ENCODE results near the gene ARID4A.

The ARID4A gene

DNA sequence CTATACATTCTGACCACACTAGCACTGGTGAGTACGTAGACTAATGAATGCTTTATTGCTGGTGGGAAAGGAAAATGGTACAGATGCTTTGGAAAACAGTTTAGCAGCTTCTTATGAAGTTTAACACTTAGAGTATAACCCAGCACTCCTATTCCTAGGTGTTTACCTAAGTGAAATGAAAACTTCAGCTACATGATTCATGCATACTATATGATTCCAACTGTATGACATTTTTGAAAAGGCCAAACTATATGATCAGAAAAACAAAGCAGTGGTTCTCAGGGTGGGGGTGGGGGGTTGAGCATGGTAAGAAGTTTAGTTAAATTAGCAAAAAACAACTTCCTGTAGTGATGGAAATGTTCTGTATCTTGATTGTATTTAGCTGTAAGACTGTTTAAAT lies 22.1 kb upstream of the ARID4A start:
- H3K4me3 ChIP-seq (ENCODE audit: low read depth, low read length): no peak overlapping the region
- H3K9me3 ChIP-seq (ENCODE audit: control insufficient read depth, insufficient read depth, low read depth, low read length): no peaks in the 10 kb centered on the region
- H3K4me1 ChIP-seq (ENCODE audit: control insufficient read depth, insufficient read depth, low read length): no peaks in the 10 kb centered on the region
- H3K27me3 ChIP-seq (ENCODE audit: control insufficient read depth, insufficient read depth, low read length): no peaks in the 10 kb centered on the region
- H3K36me3 ChIP-seq (ENCODE audit: control insufficient read depth, insufficient read depth, low read length): peaks cover 67% of the 10 kb centered on the region
- no peak overlapping the region for H3K27ac ChIP-seq (ENCODE audit: low read depth, low read length)
- no peak overlapping the region for H3K9ac ChIP-seq (ENCODE audit: low read length)

DNA sequence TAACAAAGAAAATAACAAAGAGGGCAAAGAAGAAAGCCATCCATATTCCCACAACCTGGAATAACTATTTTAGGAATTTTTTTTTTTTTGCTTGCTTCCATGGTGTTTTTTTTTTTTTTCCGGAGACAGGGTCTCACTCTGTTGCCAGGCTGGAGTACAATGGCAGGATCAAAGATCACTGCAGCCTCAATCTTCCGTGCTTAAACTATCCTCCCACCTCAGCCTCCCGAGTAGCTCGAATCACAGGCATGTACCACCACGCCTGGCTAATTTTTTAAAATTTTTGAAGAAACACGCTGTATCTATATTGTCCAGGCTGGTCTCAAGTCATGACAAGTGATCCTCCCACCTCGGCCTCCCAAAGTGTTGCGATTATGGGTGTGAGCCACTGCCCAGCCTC lies 20.2 kb upstream of the ARID4A start:
- no peaks in the 10 kb centered on the region for H3K27me3 ChIP-seq (ENCODE audit: control insufficient read depth, insufficient read depth, low read length)
- no peak overlapping the region for H3K9ac ChIP-seq (ENCODE audit: low read length)
- H3K27ac ChIP-seq (ENCODE audit: low read depth, low read length): no peak overlapping the region
- peaks cover 59% of the 10 kb centered on the region for H3K36me3 ChIP-seq (ENCODE audit: control insufficient read depth, insufficient read depth, low read length)
- H3K9me3 ChIP-seq (ENCODE audit: control insufficient read depth, insufficient read depth, low read depth, low read length): no peaks in the 10 kb centered on the region
- no peaks in the 10 kb centered on the region for H3K4me1 ChIP-seq (ENCODE audit: control insufficient read depth, insufficient read depth, low read length)
- H3K4me3 ChIP-seq (ENCODE audit: low read depth, low read length): no peak overlapping the region

DNA sequence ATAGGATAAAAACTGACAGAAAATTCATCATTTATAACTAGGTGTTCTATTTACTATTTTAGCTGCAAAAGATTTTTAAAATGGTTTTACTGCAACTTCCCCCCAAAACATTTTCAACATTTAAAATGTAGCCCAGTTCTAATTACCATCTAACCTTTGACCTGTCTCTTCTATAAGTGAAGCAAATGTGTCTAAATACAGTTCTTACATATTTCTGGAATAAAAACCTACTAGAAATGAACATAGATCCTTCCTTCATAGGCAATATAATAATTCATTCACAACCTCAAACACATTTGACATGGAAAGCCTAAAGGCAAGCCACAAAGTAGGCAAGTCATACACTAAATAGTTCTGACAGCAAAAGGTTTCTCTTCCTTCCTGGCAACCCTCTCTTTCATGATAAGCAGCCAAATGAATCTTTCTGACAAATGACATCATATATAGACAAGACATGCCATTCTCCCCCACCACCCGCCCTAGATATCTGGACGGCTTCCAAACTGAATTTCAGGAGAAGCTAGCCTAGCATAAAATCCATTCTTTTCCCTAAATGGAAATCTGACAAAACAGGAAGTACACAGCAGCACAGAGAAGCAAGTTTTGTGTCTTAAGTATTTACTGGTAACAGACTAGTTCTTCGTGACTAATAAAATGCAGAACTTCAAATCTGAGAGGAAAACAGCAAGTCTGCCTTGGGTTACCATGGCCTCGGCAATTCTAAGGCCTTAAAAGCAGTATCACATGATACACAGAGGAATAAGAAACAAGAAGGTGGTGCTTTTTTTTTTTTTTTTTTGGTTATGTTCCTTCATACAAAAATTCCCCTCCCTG lies 17.2 kb upstream of the ARID4A start:
- H3K9me3 ChIP-seq (ENCODE audit: control insufficient read depth, insufficient read depth, low read depth, low read length): no peaks in the 10 kb centered on the region
- no peak overlapping the region for H3K4me3 ChIP-seq (ENCODE audit: low read depth, low read length)
- H3K4me1 ChIP-seq (ENCODE audit: control insufficient read depth, insufficient read depth, low read length): no peaks in the 10 kb centered on the region
- H3K9ac ChIP-seq (ENCODE audit: low read length): peak overlapping the region; percentile 26
- no peak overlapping the region for H3K27ac ChIP-seq (ENCODE audit: low read depth, low read length)
- no peaks in the 10 kb centered on the region for H3K27me3 ChIP-seq (ENCODE audit: control insufficient read depth, insufficient read depth, low read length)
- peaks cover 69% of the 10 kb centered on the region for H3K36me3 ChIP-seq (ENCODE audit: control insufficient read depth, insufficient read depth, low read length)

DNA sequence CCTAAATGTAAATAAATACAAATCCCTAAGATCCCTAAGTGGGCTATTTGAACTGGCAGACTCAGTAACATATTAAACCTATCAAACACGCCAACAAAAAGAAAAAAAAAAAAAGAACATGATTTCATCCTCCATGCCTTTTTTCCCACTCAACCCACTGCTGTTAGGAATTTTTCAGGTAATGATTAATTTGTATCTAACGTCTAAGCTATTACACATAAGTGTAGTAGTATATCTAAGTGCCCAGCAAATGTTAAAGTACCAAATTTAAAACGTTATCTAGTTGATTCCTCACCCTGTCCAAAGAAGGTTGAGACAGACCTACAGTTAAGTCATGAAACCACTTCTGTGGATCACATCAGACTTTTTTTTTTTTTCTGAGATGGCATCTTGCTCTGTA lies 16.4 kb upstream of the ARID4A start:
- H3K36me3 ChIP-seq (ENCODE audit: control insufficient read depth, insufficient read depth, low read length): peaks cover 75% of the 10 kb centered on the region
- H3K9ac ChIP-seq (ENCODE audit: low read length): no peak overlapping the region
- H3K27me3 ChIP-seq (ENCODE audit: control insufficient read depth, insufficient read depth, low read length): no peaks in the 10 kb centered on the region
- no peaks in the 10 kb centered on the region for H3K4me1 ChIP-seq (ENCODE audit: control insufficient read depth, insufficient read depth, low read length)
- no peak overlapping the region for H3K27ac ChIP-seq (ENCODE audit: low read depth, low read length)
- H3K4me3 ChIP-seq (ENCODE audit: low read depth, low read length): no peak overlapping the region
- no peaks in the 10 kb centered on the region for H3K9me3 ChIP-seq (ENCODE audit: control insufficient read depth, insufficient read depth, low read depth, low read length)

DNA sequence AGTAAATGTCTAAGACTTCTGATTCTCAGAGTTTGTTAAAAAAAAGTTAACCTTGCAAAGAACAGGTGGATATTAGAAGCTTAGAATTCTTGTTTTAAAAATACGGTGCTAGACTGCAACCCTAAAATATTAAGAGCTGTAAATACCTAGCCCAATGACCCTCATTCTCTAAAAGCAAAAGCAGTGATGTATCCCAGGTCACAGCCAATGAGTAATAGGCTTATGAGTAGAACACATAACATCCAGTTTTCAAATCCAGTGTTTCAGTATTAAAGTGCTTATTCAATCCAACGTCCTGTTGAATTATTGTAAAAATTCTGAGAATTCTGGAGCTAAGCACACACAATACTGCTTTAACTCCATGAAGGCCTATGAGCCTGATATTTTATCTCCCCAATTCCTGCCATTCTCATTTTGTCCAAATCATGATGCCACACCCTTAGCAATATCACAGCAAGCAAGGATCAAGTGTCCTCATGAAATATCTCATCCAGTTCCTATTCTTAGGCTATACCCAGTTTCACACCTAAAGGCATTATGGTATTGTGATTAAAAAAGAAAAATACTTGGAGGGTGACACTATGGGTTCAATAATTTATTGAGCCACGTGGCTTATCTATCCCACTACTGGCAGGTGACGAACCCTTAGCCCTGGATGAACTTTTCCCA lies 15.3 kb upstream of the ARID4A start:
- Histone ChIP-seq H3K9ac (ENCODE audit: low read length) (no peak overlapping the region), H3K27ac (ENCODE audit: low read depth, low read length) (no peak overlapping the region), H3K27me3 (ENCODE audit: control insufficient read depth, insufficient read depth, low read length) (no peaks in the 10 kb centered on the region), H3K4me3 (ENCODE audit: low read depth, low read length) (no peak overlapping the region), H3K9me3 (ENCODE audit: control insufficient read depth, insufficient read depth, low read depth, low read length) (no peaks in the 10 kb centered on the region), H3K36me3 (ENCODE audit: control insufficient read depth, insufficient read depth, low read length) (peaks cover 76% of the 10 kb centered on the region), H3K4me1 (ENCODE audit: control insufficient read depth, insufficient read depth, low read length) (no peaks in the 10 kb centered on the region)

DNA sequence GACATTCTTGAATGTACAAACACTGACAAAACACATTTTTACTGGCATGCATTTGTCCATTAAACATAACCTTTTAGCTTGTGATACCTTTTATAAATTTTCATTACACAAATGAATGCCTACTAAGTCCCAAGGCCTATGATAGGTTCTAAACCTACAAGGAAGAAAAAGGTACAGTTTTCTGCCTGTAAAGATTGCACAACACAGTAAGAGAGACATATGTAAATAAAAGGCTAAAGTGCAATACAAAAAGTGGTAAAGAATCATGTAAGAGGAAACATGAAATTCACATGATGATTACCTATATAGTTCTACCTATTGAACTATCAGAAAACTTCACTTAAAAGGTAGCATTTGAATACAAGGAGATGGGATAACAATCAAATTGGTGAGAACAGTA lies 14.6 kb upstream of the ARID4A start:
- Histone ChIP-seq H3K27me3 (ENCODE audit: control insufficient read depth, insufficient read depth, low read length) (no peaks in the 10 kb centered on the region), H3K27ac (ENCODE audit: low read depth, low read length) (no peak overlapping the region), H3K36me3 (ENCODE audit: control insufficient read depth, insufficient read depth, low read length) (peaks cover 76% of the 10 kb centered on the region), H3K9ac (ENCODE audit: low read length) (no peak overlapping the region), H3K4me1 (ENCODE audit: control insufficient read depth, insufficient read depth, low read length) (no peaks in the 10 kb centered on the region), H3K9me3 (ENCODE audit: control insufficient read depth, insufficient read depth, low read depth, low read length) (no peaks in the 10 kb centered on the region), H3K4me3 (ENCODE audit: low read depth, low read length) (no peak overlapping the region)

DNA sequence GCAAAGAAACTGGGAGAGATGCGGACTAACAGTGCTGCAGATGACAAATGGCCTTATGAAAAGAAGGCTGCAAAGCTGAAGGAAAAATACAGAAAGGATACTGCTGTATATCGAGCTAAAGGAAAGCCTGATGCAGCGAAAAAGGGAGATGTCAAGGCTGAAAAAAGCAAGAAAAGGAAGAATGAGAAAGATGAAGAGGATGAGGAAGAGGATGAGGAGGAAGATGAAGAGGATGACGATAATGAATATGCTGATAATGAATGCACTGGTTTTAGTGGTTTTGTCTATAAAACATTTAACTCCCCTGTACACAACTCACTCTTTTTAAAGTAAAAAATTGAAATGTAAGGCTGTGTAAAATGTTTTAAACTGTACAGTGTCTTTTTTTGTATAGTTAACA lies 13.2 kb upstream of the ARID4A start:
- Histone ChIP-seq H3K36me3 (ENCODE audit: control insufficient read depth, insufficient read depth, low read length) (peaks cover 79% of the 10 kb centered on the region), H3K4me3 (ENCODE audit: low read depth, low read length) (no peak overlapping the region), H3K27me3 (ENCODE audit: control insufficient read depth, insufficient read depth, low read length) (no peaks in the 10 kb centered on the region)

DNA sequence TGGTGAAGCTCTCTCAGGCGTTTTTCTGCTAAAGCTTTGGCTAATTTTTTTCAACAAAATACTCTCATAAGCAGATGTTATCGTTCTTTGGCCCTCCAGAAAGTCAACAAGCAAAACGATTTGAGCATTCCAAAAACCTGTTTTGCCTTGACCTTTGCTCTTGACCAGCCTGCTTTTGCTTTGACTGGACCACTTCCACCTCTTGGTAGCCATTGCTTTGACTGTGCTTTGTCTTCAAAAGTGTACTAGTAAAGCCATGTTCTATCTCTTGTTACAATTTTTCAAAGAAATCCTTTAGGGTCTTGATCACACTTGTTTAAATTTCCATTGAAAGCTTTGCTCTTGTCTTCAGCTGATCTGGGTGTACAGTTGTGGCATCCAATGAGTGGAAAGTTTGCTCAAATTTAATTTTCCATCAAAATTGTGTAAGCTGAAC lies 10.7 kb upstream of the ARID4A start:
- H3K4me3 ChIP-seq (ENCODE audit: low read depth, low read length): no peak overlapping the region
- peaks cover 91% of the 10 kb centered on the region for H3K36me3 ChIP-seq (ENCODE audit: control insufficient read depth, insufficient read depth, low read length)
- no peak overlapping the region for H3K9ac ChIP-seq (ENCODE audit: low read length)
- no peaks in the 10 kb centered on the region for H3K27me3 ChIP-seq (ENCODE audit: control insufficient read depth, insufficient read depth, low read length)
- no peaks in the 10 kb centered on the region for H3K4me1 ChIP-seq (ENCODE audit: control insufficient read depth, insufficient read depth, low read length)
- no peaks in the 10 kb centered on the region for H3K9me3 ChIP-seq (ENCODE audit: control insufficient read depth, insufficient read depth, low read depth, low read length)
- H3K27ac ChIP-seq (ENCODE audit: low read depth, low read length): no peak overlapping the region

More for the DNA sequence above, 13.2 kb upstream of the ARID4A start:
- H3K4me1 ChIP-seq (ENCODE audit: control insufficient read depth, insufficient read depth, low read length): no peaks in the 10 kb centered on the region
- no peak overlapping the region for H3K27ac ChIP-seq (ENCODE audit: low read depth, low read length)
- no peaks in the 10 kb centered on the region for H3K9me3 ChIP-seq (ENCODE audit: control insufficient read depth, insufficient read depth, low read depth, low read length)
- H3K9ac ChIP-seq (ENCODE audit: low read length): no peak overlapping the region

DNA sequence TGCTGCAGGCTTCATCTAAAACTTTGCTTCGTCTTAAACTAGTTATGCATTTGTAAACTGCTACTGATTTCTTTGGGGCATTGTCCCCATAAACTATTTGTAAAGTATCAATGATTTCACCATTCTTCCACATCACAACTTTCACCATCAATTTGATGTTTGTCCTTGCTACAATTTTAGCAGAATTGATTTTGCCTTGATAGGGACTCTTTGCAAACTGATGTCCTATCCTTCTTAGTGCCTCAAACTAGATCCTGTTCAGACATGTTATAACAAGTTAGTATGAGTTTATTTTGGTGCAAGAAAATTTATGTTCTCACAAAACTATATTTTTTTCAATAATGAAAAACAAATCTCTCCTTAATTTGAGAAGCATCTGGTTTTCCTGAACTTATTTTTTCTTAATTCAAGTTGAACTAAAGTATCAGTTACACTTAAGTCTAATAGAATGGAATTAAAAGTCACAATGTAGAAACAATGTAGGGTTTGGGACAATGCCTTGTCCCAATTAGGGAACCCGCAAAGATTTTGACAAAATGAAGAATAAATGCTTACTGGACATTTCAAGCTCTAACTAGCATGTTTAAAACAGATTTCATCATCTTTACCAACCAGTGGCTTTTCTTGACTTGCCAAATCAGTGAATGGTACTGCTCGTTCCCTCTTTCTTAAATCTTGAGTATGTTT lies 10.1 kb upstream of the ARID4A start:
- Histone ChIP-seq H3K36me3 (ENCODE audit: control insufficient read depth, insufficient read depth, low read length) (peaks cover 95% of the 10 kb centered on the region), H3K27me3 (ENCODE audit: control insufficient read depth, insufficient read depth, low read length) (no peaks in the 10 kb centered on the region), H3K9ac (ENCODE audit: low read length) (no peak overlapping the region), H3K9me3 (ENCODE audit: control insufficient read depth, insufficient read depth, low read depth, low read length) (no peaks in the 10 kb centered on the region), H3K4me1 (ENCODE audit: control insufficient read depth, insufficient read depth, low read length) (no peaks in the 10 kb centered on the region), H3K4me3 (ENCODE audit: low read depth, low read length) (no peak overlapping the region), H3K27ac (ENCODE audit: low read depth, low read length) (no peak overlapping the region)

DNA sequence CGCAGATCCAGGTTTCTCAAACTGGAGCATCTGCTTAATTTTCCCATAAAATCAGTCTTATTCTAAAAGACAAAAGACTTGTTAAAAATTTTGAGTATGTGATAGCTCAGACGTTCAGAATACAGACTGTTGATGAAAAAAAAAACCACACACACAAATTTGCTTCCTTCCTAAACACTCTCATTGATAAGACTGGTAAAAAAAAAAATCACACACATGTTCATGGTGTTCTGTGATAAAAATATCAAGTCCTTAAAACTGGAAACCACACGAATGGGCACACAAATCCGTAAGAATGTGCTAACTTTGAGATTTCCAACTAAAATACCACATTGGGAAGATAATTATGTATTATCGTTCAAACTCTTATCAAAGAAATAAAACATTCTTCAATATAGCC lies 6.7 kb upstream of the ARID4A start:
- Histone ChIP-seq H3K36me3 (ENCODE audit: control insufficient read depth, insufficient read depth, low read length) (peaks cover 89% of the 10 kb centered on the region), H3K9ac (ENCODE audit: low read length) (no peak overlapping the region), H3K4me3 (ENCODE audit: low read depth, low read length) (no peak overlapping the region), H3K27me3 (ENCODE audit: control insufficient read depth, insufficient read depth, low read length) (no peaks in the 10 kb centered on the region), H3K27ac (ENCODE audit: low read depth, low read length) (no peak overlapping the region), H3K9me3 (ENCODE audit: control insufficient read depth, insufficient read depth, low read depth, low read length) (no peaks in the 10 kb centered on the region), H3K4me1 (ENCODE audit: control insufficient read depth, insufficient read depth, low read length) (peaks cover 2% of the 10 kb centered on the region; the same call in 1 of the 2 replicates)

DNA sequence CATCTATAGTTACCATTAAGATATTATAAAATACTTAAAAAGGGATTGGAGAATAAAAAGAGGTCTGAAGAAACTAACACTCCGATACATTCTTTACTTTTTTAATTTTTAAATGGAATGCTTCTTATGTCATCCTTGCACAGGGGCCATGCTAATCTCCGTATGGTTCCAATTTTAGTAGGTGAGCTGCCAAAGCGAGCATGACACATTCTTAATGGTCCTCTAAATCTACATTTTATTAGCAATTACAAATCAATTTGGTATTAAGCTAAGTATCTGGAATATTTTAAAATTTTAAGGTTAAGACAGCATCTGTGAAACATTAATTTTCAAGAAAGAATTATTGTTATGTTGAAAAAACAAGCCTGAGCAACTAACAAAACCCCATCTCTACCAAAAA lies 6.2 kb upstream of the ARID4A start:
- H3K9me3 ChIP-seq (ENCODE audit: control insufficient read depth, insufficient read depth, low read depth, low read length): no peaks in the 10 kb centered on the region
- H3K4me3 ChIP-seq (ENCODE audit: low read depth, low read length): no peak overlapping the region
- H3K9ac ChIP-seq (ENCODE audit: low read length): no peak overlapping the region
- H3K27ac ChIP-seq (ENCODE audit: low read depth, low read length): no peak overlapping the region
- H3K4me1 ChIP-seq (ENCODE audit: control insufficient read depth, insufficient read depth, low read length): peaks cover 2% of the 10 kb centered on the region; the same call in 1 of the 2 replicates
- peaks cover 84% of the 10 kb centered on the region for H3K36me3 ChIP-seq (ENCODE audit: control insufficient read depth, insufficient read depth, low read length)
- no peaks in the 10 kb centered on the region for H3K27me3 ChIP-seq (ENCODE audit: control insufficient read depth, insufficient read depth, low read length)

Data from HUES6 (cell line).